Measurements from ENCODE around the gene TCOF1.

Gene TCOF1, protein sequence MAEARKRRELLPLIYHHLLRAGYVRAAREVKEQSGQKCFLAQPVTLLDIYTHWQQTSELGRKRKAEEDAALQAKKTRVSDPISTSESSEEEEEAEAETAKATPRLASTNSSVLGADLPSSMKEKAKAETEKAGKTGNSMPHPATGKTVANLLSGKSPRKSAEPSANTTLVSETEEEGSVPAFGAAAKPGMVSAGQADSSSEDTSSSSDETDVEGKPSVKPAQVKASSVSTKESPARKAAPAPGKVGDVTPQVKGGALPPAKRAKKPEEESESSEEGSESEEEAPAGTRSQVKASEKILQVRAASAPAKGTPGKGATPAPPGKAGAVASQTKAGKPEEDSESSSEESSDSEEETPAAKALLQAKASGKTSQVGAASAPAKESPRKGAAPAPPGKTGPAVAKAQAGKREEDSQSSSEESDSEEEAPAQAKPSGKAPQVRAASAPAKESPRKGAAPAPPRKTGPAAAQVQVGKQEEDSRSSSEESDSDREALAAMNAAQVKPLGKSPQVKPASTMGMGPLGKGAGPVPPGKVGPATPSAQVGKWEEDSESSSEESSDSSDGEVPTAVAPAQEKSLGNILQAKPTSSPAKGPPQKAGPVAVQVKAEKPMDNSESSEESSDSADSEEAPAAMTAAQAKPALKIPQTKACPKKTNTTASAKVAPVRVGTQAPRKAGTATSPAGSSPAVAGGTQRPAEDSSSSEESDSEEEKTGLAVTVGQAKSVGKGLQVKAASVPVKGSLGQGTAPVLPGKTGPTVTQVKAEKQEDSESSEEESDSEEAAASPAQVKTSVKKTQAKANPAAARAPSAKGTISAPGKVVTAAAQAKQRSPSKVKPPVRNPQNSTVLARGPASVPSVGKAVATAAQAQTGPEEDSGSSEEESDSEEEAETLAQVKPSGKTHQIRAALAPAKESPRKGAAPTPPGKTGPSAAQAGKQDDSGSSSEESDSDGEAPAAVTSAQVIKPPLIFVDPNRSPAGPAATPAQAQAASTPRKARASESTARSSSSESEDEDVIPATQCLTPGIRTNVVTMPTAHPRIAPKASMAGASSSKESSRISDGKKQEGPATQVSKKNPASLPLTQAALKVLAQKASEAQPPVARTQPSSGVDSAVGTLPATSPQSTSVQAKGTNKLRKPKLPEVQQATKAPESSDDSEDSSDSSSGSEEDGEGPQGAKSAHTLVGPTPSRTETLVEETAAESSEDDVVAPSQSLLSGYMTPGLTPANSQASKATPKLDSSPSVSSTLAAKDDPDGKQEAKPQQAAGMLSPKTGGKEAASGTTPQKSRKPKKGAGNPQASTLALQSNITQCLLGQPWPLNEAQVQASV (N-terminal part only)

GRCh38 chr5:150357326-150358260, at the start of gene TCOF1:
Gene TCOF1 (plus strand): TSS chr5:150357697. CDS start chr5:150357747, 50 bp downstream.
- peak; percentile 99 for DNase-seq

DNA sequence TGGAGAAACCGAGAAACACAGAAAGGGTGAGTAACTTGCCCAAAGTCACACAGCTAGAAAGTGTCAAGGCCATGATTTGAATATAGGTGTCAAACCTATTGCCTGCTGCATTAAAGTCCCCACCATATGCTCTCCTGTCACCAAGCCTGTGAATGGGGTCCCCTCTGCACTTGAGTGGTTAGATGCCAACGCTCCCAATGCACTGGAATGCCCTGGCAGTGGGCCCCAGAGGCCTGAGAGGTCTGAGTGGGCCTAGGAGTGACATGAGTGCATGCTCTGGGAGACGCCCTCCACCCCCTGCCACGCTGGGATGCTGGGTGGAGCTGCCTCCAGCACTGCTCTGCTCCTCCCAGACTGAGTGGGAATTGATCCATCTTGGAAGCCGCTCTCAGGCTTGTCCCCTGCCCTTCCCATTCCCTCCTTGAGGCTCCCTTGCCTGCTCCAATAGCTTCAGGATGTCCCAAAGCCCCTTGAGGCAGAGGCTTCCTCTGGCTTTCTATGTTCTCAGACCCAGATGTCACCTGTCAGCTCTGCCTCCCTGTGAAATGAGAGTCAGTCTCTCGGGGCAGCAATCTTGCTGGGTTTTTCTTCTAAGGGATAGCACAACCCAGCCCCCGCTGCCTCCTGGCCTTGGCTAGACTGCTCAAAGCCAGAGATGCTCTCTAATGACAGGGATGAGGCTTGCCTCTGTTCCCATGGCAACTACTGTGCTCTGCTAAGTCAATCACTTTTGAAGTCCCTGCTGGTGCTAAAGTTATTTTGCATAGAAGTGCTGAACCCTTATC, 48.2 kb upstream of the TCOF1 start:
- DNase-seq = no peak

DNA sequence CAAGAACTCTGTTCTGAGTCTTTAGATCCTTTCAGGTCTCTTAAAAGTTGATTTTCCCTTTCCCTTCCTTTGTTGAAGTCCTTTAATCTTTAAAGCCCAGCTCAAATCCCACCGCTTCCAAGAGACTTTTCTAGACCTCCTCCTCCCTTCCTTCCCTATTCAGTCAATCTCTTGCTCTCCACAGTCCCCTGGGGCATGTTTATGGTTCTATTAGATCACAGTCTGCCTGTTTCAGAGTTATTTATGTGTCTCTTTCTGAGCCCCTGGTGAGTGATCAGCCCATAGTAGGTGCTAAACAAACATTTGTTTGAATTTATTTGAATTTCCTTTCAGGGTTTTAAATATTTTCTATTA, 47.6 kb upstream of the TCOF1 start:
- no peak for DNase-seq

GRCh38 chr5:150310246-150310645, 47.3 kb upstream of the TCOF1 start:
- DNase-seq = no peak

GRCh38 chr5:150311015-150311692, 46.3 kb upstream of the TCOF1 start:
- no peak for DNase-seq

- DNase-seq = no peak
Measured at GRCh38 chr5:150312518-150312917, 45.0 kb upstream of the TCOF1 start.

- no peak for DNase-seq
Measured at GRCh38 chr5:150313501-150313900, 44.0 kb upstream of the TCOF1 start.

- DNase-seq = no peak
Measured at GRCh38 chr5:150313921-150314716, 43.4 kb upstream of the TCOF1 start.

DNA sequence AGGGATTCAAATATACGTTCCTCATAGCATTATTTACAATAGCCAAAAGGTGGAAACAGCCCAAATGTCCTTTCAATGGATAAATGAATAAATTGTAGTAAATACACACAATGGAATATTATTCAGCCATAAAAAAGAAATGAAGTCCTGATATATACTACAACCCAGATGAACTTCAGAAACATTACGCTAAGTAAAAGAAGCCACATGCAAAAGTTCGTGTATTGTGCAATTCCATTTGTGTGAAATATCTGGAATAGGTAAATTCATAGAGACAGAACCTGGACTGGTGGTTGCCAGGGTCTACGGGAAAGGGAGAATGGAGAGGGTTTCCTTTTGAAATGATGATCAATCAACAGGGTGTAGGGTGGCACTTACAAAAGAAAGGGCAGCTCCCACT, 42.3 kb upstream of the TCOF1 start:
- DNase-seq = no peak

GRCh38 chr5:150316320-150316719, 41.2 kb upstream of the TCOF1 start:
- no peak for DNase-seq

DNA sequence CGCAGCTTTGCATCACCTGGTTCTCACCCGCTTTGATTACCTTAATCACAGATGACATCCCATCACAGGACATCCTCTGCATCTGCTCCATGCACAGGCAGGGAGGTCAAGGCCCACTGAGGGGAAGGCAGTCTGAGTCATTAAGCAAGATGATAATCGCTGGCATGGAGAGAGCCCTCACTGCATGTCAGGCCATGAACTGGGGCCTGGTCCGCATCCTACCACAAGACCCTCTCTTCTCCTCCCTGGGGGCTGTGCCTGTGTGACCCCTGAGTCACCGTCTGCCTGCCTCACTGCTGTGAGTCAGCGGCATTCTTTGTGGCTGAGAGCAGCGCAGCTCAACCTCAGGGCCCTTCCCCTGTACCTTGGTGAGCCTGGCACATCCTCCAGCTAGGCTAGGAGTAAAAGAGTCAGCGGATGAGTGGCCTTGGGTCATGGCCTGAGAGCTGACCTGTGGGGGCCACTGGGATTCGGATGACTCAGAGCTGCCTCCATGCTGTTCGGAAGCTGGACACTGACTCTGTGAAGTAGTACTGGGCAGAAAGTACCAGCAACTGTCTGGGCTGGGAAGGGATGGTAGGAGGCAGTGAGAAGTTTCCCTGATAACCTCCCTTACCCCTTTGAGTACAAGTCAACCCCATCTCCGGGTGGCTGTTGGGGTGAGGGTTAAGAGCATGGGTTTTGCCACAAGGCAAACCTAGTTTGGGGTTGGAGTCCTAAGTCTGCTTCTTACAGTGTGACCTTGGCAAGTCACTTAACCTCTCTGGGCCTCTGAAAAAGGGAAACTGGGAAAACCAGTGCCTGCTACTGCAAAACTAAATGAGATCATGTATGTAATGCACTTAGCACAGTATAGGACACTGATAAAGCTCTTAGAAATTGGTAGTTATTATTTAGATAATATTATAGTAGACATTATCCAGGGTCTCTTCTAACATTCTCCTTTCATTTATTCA, 40.2 kb upstream of the TCOF1 start:
- DNase-seq = no peak

- DNase-seq = no peak
Measured at GRCh38 chr5:150318613-150319483, 38.6 kb upstream of the TCOF1 start.

- no peak for DNase-seq
Measured at GRCh38 chr5:150319484-150319790, 38.1 kb upstream of the TCOF1 start.

- DNase-seq = no peak
Measured at GRCh38 chr5:150320044-150320613, 37.4 kb upstream of the TCOF1 start.

DNA sequence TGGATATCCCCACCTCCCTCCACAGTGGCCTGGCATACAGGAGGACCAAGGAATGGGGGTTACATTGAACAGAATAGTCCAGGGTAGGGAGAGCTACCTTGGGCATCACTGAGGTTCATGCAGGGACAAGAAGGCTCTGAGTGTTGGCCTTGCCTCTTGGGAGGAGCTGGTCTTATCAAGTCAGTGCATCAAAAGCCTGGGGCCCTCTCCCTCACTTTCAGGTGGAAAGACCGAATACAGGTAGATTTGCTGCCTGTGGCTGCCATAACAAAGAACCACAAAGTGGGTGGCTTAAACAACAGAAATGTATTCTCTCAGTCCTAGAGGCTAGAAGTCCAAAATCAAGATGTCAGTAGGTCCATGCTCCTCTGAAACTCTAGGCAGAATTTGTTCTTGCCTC, 36.3 kb upstream of the TCOF1 start:
- no peak for DNase-seq

DNA sequence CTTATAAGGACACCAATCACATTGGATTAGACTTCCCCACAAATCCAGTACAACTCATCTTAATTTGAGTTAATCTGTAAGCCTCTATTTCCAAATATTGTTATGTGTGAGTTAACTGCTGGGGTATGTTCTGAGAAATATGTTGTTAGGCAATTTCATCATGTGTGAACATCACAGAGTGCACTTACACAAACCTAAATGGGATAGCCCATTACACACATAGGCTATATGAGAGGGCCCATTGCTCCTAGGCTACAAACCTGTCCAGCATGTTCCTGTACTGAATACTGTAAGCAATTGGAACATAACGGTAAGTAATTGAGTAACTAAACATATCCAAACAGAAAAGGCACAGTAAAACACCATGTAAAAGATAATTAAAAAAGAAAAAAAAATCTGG, 35.7 kb upstream of the TCOF1 start:
- no peak for DNase-seq

- DNase-seq = no peak
Measured at GRCh38 chr5:150322202-150322601, 35.3 kb upstream of the TCOF1 start.
